ENCODE data around the gene FOXJ3.

The FOXJ3 gene

GRCh38 chr1:42280821-42281220 is 54.2 kb downstream of the FOXJ3 start:
- TF ChIP-seq CTCF (IDR thresholded peaks at IDR 0.05) = no peak

GRCh38 chr1:42279055-42279454 is 56.0 kb downstream of the FOXJ3 start:
- no peak for TF ChIP-seq CTCF (IDR thresholded peaks at IDR 0.05)

- TF ChIP-seq CTCF (IDR thresholded peaks at IDR 0.05) = no peak
These were observed 62.1 kb downstream of the FOXJ3 start for GRCh38 chr1:42272920-42273319.

GRCh38 chr1:42267904-42268303 is 67.1 kb downstream of the FOXJ3 start:
- TF ChIP-seq CTCF (IDR thresholded peaks at IDR 0.05) = no peak

GRCh38 chr1:42266253-42267135 is 68.5 kb downstream of the FOXJ3 start:
- TF ChIP-seq CTCF (IDR thresholded peaks at IDR 0.05) = peak; percentile 9; the same call in 1 of the 2 replicates

GRCh38 chr1:42264511-42265190 is 70.4 kb downstream of the FOXJ3 start:
- TF ChIP-seq CTCF (IDR thresholded peaks at IDR 0.05) = no peak

- no peak for TF ChIP-seq CTCF (IDR thresholded peaks at IDR 0.05)
These were observed 72.0 kb downstream of the FOXJ3 start for GRCh38 chr1:42263019-42263418.

Measured in LNCAP (cell line).